ENCODE measurements around the gene TMEM175.

DNA sequence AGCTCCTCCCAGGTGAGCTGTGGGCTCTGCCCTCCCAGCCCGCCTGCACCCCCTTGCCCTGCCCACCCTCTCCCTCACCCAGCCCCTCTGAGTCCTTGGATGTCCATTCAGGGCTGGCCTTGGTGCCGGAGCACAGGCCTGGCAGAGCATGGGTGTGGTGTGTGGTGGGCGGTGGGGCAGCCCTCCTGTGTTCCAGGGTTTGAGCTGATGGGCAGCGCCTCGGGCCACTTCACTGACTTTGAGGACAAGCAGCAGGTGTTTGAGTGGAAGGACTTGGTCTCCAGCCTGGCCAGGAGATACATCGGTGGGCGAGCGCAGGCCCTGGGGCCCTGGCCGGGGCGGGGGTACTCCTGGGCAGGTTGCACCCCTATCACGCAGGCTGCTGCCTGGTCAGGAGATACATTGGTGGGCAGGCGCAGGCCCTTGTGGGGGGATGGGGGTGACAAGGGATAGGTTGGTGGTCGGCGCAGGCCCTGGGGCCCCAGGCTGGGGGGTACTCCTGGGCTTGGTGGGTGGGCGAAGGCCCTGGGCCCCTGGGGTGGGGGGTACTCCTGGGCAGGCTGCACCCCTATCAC, 68.5 kb downstream of the TMEM175 start:
- TF ChIP-seq, protein P1, sequence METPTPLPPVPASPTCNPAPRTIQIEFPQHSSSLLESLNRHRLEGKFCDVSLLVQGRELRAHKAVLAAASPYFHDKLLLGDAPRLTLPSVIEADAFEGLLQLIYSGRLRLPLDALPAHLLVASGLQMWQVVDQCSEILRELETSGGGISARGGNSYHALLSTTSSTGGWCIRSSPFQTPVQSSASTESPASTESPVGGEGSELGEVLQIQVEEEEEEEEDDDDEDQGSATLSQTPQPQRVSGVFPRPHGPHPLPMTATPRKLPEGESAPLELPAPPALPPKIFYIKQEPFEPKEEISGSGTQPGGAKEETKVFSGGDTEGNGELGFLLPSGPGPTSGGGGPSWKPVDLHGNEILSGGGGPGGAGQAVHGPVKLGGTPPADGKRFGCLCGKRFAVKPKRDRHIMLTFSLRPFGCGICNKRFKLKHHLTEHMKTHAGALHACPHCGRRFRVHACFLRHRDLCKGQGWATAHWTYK (CRISPR knock-in tag; IDR thresholded peaks at IDR 0.05): no peak
- TF ChIP-seq ZNF121 (CRISPR knock-in tag; conservative IDR thresholded peaks at IDR 0.05): no peak
- no peak for TF ChIP-seq SP2 (IDR thresholded peaks at IDR 0.05; ENCODE audit: extremely low read depth, low read depth, low read length, poor library complexity, severe bottlenecking)
- TF ChIP-seq CBFB (CRISPR knock-in tag; IDR thresholded peaks at IDR 0.05): no peak
- TF ChIP-seq, protein P2, sequence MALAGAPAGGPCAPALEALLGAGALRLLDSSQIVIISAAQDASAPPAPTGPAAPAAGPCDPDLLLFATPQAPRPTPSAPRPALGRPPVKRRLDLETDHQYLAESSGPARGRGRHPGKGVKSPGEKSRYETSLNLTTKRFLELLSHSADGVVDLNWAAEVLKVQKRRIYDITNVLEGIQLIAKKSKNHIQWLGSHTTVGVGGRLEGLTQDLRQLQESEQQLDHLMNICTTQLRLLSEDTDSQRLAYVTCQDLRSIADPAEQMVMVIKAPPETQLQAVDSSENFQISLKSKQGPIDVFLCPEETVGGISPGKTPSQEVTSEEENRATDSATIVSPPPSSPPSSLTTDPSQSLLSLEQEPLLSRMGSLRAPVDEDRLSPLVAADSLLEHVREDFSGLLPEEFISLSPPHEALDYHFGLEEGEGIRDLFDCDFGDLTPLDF (CRISPR knock-in tag; IDR thresholded peaks at IDR 0.05): no peak
- no peak for TF ChIP-seq NFYB (IDR thresholded peaks at IDR 0.05; ENCODE audit: extremely low read depth, insufficient read length)
- TF ChIP-seq, protein P3, sequence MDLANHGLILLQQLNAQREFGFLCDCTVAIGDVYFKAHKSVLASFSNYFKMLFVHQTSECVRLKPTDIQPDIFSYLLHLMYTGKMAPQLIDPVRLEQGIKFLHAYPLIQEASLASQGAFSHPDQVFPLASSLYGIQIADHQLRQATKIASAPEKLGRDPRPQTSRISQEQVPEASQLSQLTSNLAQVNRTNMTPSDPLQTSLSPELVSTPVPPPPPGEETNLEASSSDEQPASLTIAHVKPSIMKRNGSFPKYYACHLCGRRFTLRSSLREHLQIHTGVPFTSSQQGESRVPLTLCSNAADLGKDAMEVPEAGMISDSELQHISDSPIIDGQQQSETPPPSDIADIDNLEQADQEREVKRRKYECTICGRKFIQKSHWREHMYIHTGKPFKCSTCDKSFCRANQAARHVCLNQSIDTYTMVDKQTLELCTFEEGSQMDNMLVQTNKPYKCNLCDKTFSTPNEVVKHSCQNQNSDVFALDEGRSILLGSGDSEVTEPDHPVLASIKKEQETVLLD (IDR thresholded peaks at IDR 0.05): no peak
- no peak for TF ChIP-seq FIP1L1 (IDR thresholded peaks at IDR 0.05; ENCODE audit: low read depth, low read length, poor library complexity, severe bottlenecking)
- no peak for TF ChIP-seq ZNF134 (CRISPR knock-in tag; conservative IDR thresholded peaks at IDR 0.05)
- no peak for TF ChIP-seq TAF1 (IDR thresholded peaks at IDR 0.05; ENCODE audit: control insufficient read depth, extremely low read depth, insufficient read depth, low read length, severe bottlenecking)
- TF ChIP-seq NRF1 (conservative IDR thresholded peaks at IDR 0.05 in 1 of 2, IDR thresholded peaks at IDR 0.05 in 1 of 2): no peak
- TF ChIP-seq TARDBP (IDR thresholded peaks at IDR 0.05): no peak
- TF ChIP-seq, protein P4, sequence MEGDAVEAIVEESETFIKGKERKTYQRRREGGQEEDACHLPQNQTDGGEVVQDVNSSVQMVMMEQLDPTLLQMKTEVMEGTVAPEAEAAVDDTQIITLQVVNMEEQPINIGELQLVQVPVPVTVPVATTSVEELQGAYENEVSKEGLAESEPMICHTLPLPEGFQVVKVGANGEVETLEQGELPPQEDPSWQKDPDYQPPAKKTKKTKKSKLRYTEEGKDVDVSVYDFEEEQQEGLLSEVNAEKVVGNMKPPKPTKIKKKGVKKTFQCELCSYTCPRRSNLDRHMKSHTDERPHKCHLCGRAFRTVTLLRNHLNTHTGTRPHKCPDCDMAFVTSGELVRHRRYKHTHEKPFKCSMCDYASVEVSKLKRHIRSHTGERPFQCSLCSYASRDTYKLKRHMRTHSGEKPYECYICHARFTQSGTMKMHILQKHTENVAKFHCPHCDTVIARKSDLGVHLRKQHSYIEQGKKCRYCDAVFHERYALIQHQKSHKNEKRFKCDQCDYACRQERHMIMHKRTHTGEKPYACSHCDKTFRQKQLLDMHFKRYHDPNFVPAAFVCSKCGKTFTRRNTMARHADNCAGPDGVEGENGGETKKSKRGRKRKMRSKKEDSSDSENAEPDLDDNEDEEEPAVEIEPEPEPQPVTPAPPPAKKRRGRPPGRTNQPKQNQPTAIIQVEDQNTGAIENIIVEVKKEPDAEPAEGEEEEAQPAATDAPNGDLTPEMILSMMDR (IDR thresholded peaks at IDR 0.05 in 2 of 3, conservative IDR thresholded peaks at IDR 0.05 in 1 of 3; ENCODE audit: insufficient read depth in 2 of 3, low read depth in 1 of 3, low read length in 3 of 3): no peak

All from K562 (cell line).